Ascending aorta (tissue), 2 donors: ENCODE measurements around the gene GPR17. TPM values are rescaled to one million over a fixed set of nuclear protein-coding genes. Genes with fewer than 3 reads are reported as not detected.
A peak's percentile ranks its signal among the peaks of the same experiment; 100 is the strongest.

ENCODE experiments used
- DNase-seq, 2 donors: peaks; one replicate each; pipeline ENCODE4 v3.0.0-alpha.2; 2019; ENCODE audit warnings: low spot score in 2 of 2
- H3K27ac ChIP-seq, 2 donors: fragments of 200-600 bp; sonication (generic); one replicate each; pipeline ENCODE4 v1.5.1; 2016 to 2017; ENCODE audit warnings: mild to moderate bottlenecking in 1 of 2
- H3K27me3 ChIP-seq: fragments of 200-600 bp; sonication (generic); one replicate; pipeline ENCODE4 v1.5.1; 2017
- H3K36me3 ChIP-seq, 2 donors: fragments of 200-600 bp; sonication (generic); one replicate each; pipeline ENCODE4 v1.5.1; 2016
- H3K4me1 ChIP-seq, 2 donors: fragments of 200-600 bp; sonication (generic); one replicate each; pipeline ENCODE4 v1.5.1; 2016 to 2017; ENCODE audit warnings: mild to moderate bottlenecking in 1 of 2
- H3K4me3 ChIP-seq, 2 donors: fragments of 200-600 bp; sonication (generic); one replicate each; pipeline ENCODE4 v1.5.1; 2016 to 2017; ENCODE audit warnings: mild to moderate bottlenecking in 1 of 2
- H3K9me3 ChIP-seq, 2 donors: fragments of 200-600 bp; sonication (generic); one replicate each; pipeline ENCODE4 v1.5.1; 2016
- CTCF ChIP-seq, 3 experiments: fragments of 200-600 bp in 2 of 3; fragments of 450-650 bp in 1 of 3; sonication (generic) in 2 of 3; IDR thresholded peaks; one replicate each; pipeline ENCODE4 v1.5.1; 2016 to 2019; ENCODE audit warnings: antibody characterized with exemption in 3 of 3, mild to moderate bottlenecking in 1 of 3, moderate library complexity in 1 of 3
- intact Hi-C: fragments of 100-400 bp; cut with DNase I; formaldehyde crosslinking; loops from one replicate; pipeline ENCODE4 v1.15.1; 2023
- total RNA-seq: library from RNA; depleted of rRNA; stranded (reverse); fragments of >200 nt; gene quantifications from one replicate; pipeline ENCODE4 v1.1.0, GENCODE V29; 2016

Gene GPR17
- total RNA-seq, 1 donor from 2014 or later: not detected

- intact Hi-C loops: loop anchor here (5.0 to 10.0 kb wide), 2 partner anchors 35 to 288 kb away; partner anchors contain the start of gene MAP3K2
- H3K4me3 ChIP-seq: peak overlapping the region; percentile 94 to 99
- TF ChIP-seq CTCF (IDR thresholded peaks at IDR 0.05): no peak
- H3K4me1 ChIP-seq: peaks cover 0 to 29% of the 10 kb centered on the region in 2 donors
- peak in 1 of 2 donors; percentile 63 for DNase-seq
- H3K27ac ChIP-seq: peak overlapping the region; percentile 89 to 92
- H3K27me3 ChIP-seq: no peaks in the 10 kb centered on the region
- no peaks in the 10 kb centered on the region for H3K9me3 ChIP-seq
- H3K36me3 ChIP-seq: no peaks in the 10 kb centered on the region
These were observed 26.6 kb downstream of the GPR17 start for GRCh38 chr2:127672341-127673224.

- Histone ChIP-seq H3K27ac (peak overlapping the region; percentile 89 to 92), H3K27me3 (no peaks in the 10 kb centered on the region), H3K9me3 (no peaks in the 10 kb centered on the region), H3K4me1 (peaks cover 0 to 29% of the 10 kb centered on the region in 2 donors), H3K36me3 (no peaks in the 10 kb centered on the region), H3K4me3 (peak overlapping the region; percentile 94 to 99)
- peak in 1 of 2 donors; percentile 74 for DNase-seq
- no peak for TF ChIP-seq CTCF (IDR thresholded peaks at IDR 0.05)
- intact Hi-C loops: loop anchor here (5.0 to 10.0 kb wide), 2 partner anchors 36 to 289 kb away; partner anchors contain the start of gene MAP3K2
These were observed 27.5 kb downstream of the GPR17 start for GRCh38 chr2:127673291-127674069.

- Histone ChIP-seq H3K4me1 (peaks cover 0 to 24% of the 10 kb centered on the region in 2 donors), H3K9me3 (no peaks in the 10 kb centered on the region), H3K27me3 (no peaks in the 10 kb centered on the region), H3K27ac (peak overlapping the region; percentile 89 to 92), H3K36me3 (no peaks in the 10 kb centered on the region), H3K4me3 (peak overlapping the region; percentile 94 to 99)
- intact Hi-C loops: loop anchor here (1.0 to 10.0 kb wide), 4 partner anchors 21 to 290 kb away; partner anchors contain the start of gene MAP3K2
- TF ChIP-seq CTCF (IDR thresholded peaks at IDR 0.05): no peak
- DNase-seq: peak; percentile 45 to 85
These were observed 28.6 kb downstream of the GPR17 start for GRCh38 chr2:127674241-127675209.

GRCh38 chr2:127675331-127676261, 29.6 kb downstream of the GPR17 start, which contains the start of gene LIMS2:
Gene LIMS2 (minus strand): TSS chr2:127675530. CDS start chr2:127675024, 506 bp downstream.
- TF ChIP-seq CTCF (IDR thresholded peaks at IDR 0.05): peak in 2 of 3 experiments; percentile 16 to 22
- Histone ChIP-seq H3K9me3 (no peaks in the 10 kb centered on the region), H3K36me3 (no peaks in the 10 kb centered on the region), H3K4me3 (peak within 1 kb of the TSS; percentile 94 to 99), H3K27ac (peak within 1 kb of the TSS; percentile 89 to 92), H3K4me1 (peaks cover 0 to 23% of the 10 kb centered on the region in 2 donors), H3K27me3 (no peaks in the 10 kb centered on the region)
- intact Hi-C loops: loop anchor here (1.0 to 10.0 kb wide), 3 partner anchors 20 to 291 kb away; partner anchors contain the start of gene MAP3K2
- DNase-seq: peak in 1 of 2 donors; percentile 82
